Gastroesophageal sphincter (tissue), 3 donors: ENCODE data around the gene EIF4ENIF1.

Experiments
- POLR2AphosphoS5 ChIP-seq: sonication (generic); formaldehyde crosslinking; IDR thresholded peaks from one replicate; pipeline ENCODE4 v1.6.1; 2017; ENCODE audit warnings: antibody characterized with exemption
- TF ChIP-seq, protein P1 (sequence below), 4 experiments: fragments of 200-600 bp in 2 of 4; fragments of 450-650 bp in 2 of 4; sonication (generic) in 1 of 4; IDR thresholded peaks; one replicate each; pipeline ENCODE4 v1.5.1; 2017 to 2019; ENCODE audit warnings: antibody characterized with exemption in 4 of 4, mild to moderate bottlenecking in 2 of 4, moderate library complexity in 2 of 4

DNA sequence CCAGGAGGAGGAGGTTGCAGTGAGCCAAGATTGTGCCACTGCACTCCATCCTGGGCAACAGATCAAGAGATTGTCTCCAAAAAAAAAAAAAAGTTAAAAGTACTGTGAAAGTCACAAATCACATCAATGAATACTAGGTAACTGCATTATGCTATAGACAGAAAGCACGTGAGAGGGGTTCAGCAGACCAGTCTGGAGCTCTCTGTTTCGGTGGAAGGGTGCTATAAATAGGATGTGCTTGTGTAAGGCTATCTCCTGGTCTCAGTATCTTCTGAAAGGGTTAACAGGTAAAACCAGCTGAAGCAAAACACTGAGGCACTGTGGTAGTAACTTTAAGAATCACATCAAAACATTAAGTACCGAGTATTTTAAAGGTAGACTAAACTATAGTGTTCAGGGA, 43.4 kb downstream of the EIF4ENIF1 start:
- TF ChIP-seq, protein P1, sequence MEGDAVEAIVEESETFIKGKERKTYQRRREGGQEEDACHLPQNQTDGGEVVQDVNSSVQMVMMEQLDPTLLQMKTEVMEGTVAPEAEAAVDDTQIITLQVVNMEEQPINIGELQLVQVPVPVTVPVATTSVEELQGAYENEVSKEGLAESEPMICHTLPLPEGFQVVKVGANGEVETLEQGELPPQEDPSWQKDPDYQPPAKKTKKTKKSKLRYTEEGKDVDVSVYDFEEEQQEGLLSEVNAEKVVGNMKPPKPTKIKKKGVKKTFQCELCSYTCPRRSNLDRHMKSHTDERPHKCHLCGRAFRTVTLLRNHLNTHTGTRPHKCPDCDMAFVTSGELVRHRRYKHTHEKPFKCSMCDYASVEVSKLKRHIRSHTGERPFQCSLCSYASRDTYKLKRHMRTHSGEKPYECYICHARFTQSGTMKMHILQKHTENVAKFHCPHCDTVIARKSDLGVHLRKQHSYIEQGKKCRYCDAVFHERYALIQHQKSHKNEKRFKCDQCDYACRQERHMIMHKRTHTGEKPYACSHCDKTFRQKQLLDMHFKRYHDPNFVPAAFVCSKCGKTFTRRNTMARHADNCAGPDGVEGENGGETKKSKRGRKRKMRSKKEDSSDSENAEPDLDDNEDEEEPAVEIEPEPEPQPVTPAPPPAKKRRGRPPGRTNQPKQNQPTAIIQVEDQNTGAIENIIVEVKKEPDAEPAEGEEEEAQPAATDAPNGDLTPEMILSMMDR (IDR thresholded peaks at IDR 0.05) = no peak
- no peak for TF ChIP-seq POLR2AphosphoS5
